OCI-LY1 (cell line): Measurements from ENCODE around the gene EID3.
"Not testable (repeated sequence)": the region's sequence is repeated elsewhere in the genome, so short reads cannot be mapped to it uniquely, and the experiment has no call there.

Experiments used
- H2AFZ ChIP-seq: fragments of 200-600 bp; sonication (generic), shearing (Covaris generic); 2 replicates; pipeline ENCODE4 v1.6.0; 2014; ENCODE audit warnings: antibody characterized with exemption, mild to moderate bottlenecking, low read length
- H3F3A ChIP-seq: fragments of 200-600 bp; sonication (generic), shearing (Covaris generic); 2 replicates; pipeline ENCODE4 v1.6.0; 2014; ENCODE audit warnings: mild to moderate bottlenecking, antibody characterized with exemption, low read length, moderate library complexity; ENCODE audit not compliant: insufficient read depth
- H3K27ac ChIP-seq: fragments of 200-600 bp; sonication (generic); 2 replicates; pipeline ENCODE4 v1.5.1; 2014; ENCODE audit warnings: low read length, mixed run types, mild to moderate bottlenecking, low read depth; ENCODE audit not compliant: poor library complexity, severe bottlenecking
- H3K27me3 ChIP-seq: fragments of 200-600 bp; sonication (generic); 2 replicates; pipeline ENCODE4 v1.6.0; 2014; ENCODE audit warnings: antibody characterized with exemption, mild to moderate bottlenecking, low read length, moderate library complexity; ENCODE audit not compliant: insufficient read depth
- H3K36me3 ChIP-seq: fragments of 200-600 bp; sonication (generic); 2 replicates; pipeline ENCODE4 v1.6.1; 2014; ENCODE audit warnings: mild to moderate bottlenecking, antibody characterized with exemption, low read length, moderate library complexity, mixed read lengths; ENCODE audit not compliant: insufficient read depth
- H3K4me1 ChIP-seq: fragments of 200-600 bp; sonication (generic); 2 replicates; pipeline ENCODE4 v1.5.1; 2014; ENCODE audit warnings: mild to moderate bottlenecking, low read length, moderate library complexity; ENCODE audit not compliant: insufficient read depth, severe bottlenecking
- H3K4me2 ChIP-seq: fragments of 200-600 bp; sonication (generic), shearing (Covaris generic); 2 replicates; pipeline ENCODE4 v1.6.1; 2014; ENCODE audit warnings: low read length
- H3K4me3 ChIP-seq: fragments of 200-600 bp; sonication (generic); 2 replicates; pipeline ENCODE4 v1.5.1; 2014; ENCODE audit warnings: low read length, low read depth, mild to moderate bottlenecking, mixed read lengths; ENCODE audit not compliant: poor library complexity, severe bottlenecking
- H3K79me2 ChIP-seq: fragments of 200-600 bp; shearing (Covaris generic); 2 replicates; pipeline ENCODE4 v1.6.1; 2016; ENCODE audit warnings: mixed run types, low read length, mixed read lengths; ENCODE audit not compliant: insufficient read depth
- H3K9ac ChIP-seq: fragments of 200-600 bp; sonication (generic), shearing (Covaris generic); 2 replicates; pipeline ENCODE4 v1.6.1; 2014; ENCODE audit warnings: mild to moderate bottlenecking, low read length, mixed read lengths
- H3K9me2 ChIP-seq: fragments of 200-600 bp; sonication (generic), shearing (Covaris generic); 2 replicates; pipeline ENCODE4 v1.6.1; 2014; ENCODE audit warnings: low read depth, mild to moderate bottlenecking, low read length, mixed read lengths
- H3K9me3 ChIP-seq: fragments of 200-600 bp; shearing (Covaris generic); 2 replicates; pipeline ENCODE4 v1.6.1; 2014; ENCODE audit warnings: low read length, mixed read lengths
- H4K20me1 ChIP-seq: fragments of 200-600 bp; sonication (generic), shearing (Covaris generic); 2 replicates; pipeline ENCODE4 v1.6.0; 2016; ENCODE audit warnings: mild to moderate bottlenecking, low read length; ENCODE audit not compliant: insufficient read depth
- EZH2 ChIP-seq: fragments of 200-600 bp; sonication (generic), shearing (Covaris generic); IDR thresholded peaks from 2 replicates; pipeline ENCODE4 v1.8.0; 2017; ENCODE audit warnings: borderline replicate concordance, mixed run types, mild to moderate bottlenecking, antibody characterized with exemption, low read length, moderate library complexity, mixed read lengths
- TF ChIP-seq, protein P1 (sequence below): fragments of 200-600 bp; sonication (generic), shearing (Covaris generic); IDR thresholded peaks from 2 replicates; pipeline ENCODE4 v1.5.1; 2017; ENCODE audit warnings: mild to moderate bottlenecking, antibody characterized with exemption, low read length, moderate library complexity, mixed read lengths

The EID3 gene

DNA sequence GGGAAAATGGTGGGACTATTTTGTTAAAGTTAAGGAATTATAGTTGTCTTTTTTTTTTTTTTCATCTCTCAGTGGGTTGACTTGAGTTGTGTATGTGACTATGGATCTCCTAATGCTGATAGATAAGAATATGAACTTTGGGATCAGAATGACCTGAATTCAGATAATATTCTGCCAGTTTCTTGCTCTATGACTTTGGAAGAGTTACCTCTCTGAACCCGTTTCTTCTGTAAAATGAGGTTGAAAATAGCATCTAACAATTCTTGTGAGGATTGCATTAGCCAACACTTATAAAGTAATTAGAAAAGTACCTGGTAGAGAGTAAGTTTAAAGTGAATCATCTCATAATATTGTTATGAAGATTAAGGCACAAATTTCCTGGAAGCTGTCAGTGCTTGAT is 18.4 kb downstream of the EID3 start:
- H3K4me3 ChIP-seq: no peak overlapping the region
- no peaks in the 10 kb centered on the region for H3F3A ChIP-seq
- peaks cover 81% of the 10 kb centered on the region for H3K36me3 ChIP-seq
- no peaks in the 10 kb centered on the region for H4K20me1 ChIP-seq
- no peaks in the 10 kb centered on the region for H3K4me1 ChIP-seq
- H3K9ac ChIP-seq: no peak overlapping the region
- no peak overlapping the region for H3K27ac ChIP-seq
- no peaks in the 10 kb centered on the region for H3K9me3 ChIP-seq
- H3K4me2 ChIP-seq: no peak overlapping the region
- H3K79me2 ChIP-seq: no peaks in the 10 kb centered on the region
- TF ChIP-seq, protein P1, sequence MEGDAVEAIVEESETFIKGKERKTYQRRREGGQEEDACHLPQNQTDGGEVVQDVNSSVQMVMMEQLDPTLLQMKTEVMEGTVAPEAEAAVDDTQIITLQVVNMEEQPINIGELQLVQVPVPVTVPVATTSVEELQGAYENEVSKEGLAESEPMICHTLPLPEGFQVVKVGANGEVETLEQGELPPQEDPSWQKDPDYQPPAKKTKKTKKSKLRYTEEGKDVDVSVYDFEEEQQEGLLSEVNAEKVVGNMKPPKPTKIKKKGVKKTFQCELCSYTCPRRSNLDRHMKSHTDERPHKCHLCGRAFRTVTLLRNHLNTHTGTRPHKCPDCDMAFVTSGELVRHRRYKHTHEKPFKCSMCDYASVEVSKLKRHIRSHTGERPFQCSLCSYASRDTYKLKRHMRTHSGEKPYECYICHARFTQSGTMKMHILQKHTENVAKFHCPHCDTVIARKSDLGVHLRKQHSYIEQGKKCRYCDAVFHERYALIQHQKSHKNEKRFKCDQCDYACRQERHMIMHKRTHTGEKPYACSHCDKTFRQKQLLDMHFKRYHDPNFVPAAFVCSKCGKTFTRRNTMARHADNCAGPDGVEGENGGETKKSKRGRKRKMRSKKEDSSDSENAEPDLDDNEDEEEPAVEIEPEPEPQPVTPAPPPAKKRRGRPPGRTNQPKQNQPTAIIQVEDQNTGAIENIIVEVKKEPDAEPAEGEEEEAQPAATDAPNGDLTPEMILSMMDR: no peak
- no peak for TF ChIP-seq EZH2
- H2AFZ ChIP-seq: no peak overlapping the region
- H3K9me2 ChIP-seq: no peaks in the 10 kb centered on the region
- no peaks in the 10 kb centered on the region for H3K27me3 ChIP-seq

DNA sequence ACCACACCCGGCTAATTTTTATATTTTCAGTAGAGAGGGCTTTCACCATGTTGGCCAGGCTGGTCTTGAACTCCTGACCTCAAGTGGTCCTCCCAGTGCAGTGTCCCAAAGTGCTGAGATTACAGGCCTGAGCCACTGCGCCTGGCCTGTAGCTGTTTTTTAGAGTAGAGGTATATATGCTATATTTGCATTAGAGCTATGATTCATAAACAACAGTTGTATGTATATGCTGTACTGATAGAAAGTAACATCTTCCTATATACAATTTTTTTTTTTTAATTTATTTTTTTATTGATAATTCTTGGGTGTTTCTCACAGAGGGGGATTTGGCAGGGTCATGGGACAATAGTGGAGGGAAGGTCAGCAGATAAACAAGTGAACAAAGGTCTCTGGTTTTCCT is 19.0 kb downstream of the EID3 start:
- H3F3A ChIP-seq, H2AFZ ChIP-seq, H3K27me3 ChIP-seq, H3K79me2 ChIP-seq, H3K27ac ChIP-seq, H3K4me2 ChIP-seq, H3K4me1 ChIP-seq, H4K20me1 ChIP-seq, H3K9me2 ChIP-seq, H3K9ac ChIP-seq, H3K4me3 ChIP-seq, H3K9me3 ChIP-seq: not testable (repeated sequence)
- H3K36me3 ChIP-seq: peaks cover 81% of the 10 kb centered on the region

DNA sequence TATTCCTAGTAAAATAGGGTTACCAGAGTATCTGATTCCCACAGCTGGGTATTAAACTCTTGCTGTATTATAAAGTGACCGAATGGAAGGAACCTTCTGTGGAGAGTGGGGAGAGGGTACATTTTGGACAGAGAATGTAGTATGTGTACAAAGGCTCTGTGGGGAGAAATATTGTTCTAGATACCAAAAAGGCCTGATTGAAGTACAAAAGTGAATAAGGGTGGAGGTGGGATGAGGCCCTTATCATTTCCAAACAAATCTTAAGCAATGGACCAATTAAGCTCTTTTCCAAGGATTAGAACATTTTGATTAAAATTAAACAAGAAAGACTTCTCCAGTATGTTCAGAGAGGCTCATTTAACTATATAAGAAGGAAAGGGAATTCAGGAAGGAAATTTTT is 20.4 kb downstream of the EID3 start:
- Histone ChIP-seq H3F3A (no peaks in the 10 kb centered on the region), H3K4me3 (no peak overlapping the region), H2AFZ (no peak overlapping the region), H3K36me3 (peaks cover 77% of the 10 kb centered on the region), H3K9me3 (no peaks in the 10 kb centered on the region), H3K79me2 (no peaks in the 10 kb centered on the region), H3K9ac (no peak overlapping the region), H3K27ac (no peak overlapping the region), H3K4me1 (no peaks in the 10 kb centered on the region), H3K27me3 (no peaks in the 10 kb centered on the region), H3K4me2 (no peak overlapping the region), H3K9me2 (no peaks in the 10 kb centered on the region), H4K20me1 (no peaks in the 10 kb centered on the region)
- TF ChIP-seq, protein P1: no peak
- TF ChIP-seq EZH2: no peak

DNA sequence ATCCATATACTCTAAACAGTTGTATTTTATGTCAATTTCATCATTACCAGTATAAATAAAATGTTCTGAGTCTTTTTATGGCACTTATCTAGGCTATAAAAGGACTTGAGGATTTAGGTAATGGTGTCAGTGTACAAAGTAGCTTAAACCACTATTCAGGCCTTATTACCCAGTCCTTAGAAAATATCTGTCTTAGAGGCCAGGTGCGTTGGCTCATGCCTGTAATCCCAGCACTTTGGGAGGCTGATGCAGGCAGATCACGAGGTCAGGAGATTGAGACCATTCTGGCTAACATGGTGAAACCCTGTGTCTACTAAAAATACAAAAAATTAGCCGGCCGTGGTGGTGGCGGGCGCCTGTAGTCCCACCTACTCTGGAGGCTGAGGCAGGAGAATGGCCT is 24.7 kb downstream of the EID3 start:
- not testable (repeated sequence) for H3K9me3 ChIP-seq, H3K4me3 ChIP-seq, H3K4me2 ChIP-seq, H3F3A ChIP-seq, H3K9ac ChIP-seq, H3K4me1 ChIP-seq, H3K79me2 ChIP-seq, H3K27ac ChIP-seq, H3K9me2 ChIP-seq, H4K20me1 ChIP-seq, H3K27me3 ChIP-seq, H2AFZ ChIP-seq
- peaks cover 51% of the 10 kb centered on the region for H3K36me3 ChIP-seq
